DOHH2 (cell line): ENCODE measurements around the gene FOXP4.

Experiments
- H3F3A ChIP-seq: fragments of 200-600 bp; sonication (generic), shearing (Covaris generic); 2 replicates; pipeline ENCODE4 v1.6.0; 2016; ENCODE audit warnings: antibody characterized with exemption, mild to moderate bottlenecking; ENCODE audit not compliant: control insufficient read depth, insufficient read depth
- H3K27ac ChIP-seq: fragments of 200-600 bp; sonication (generic); 2 replicates; pipeline ENCODE4 v1.5.1; 2014; ENCODE audit warnings: low read depth, mild to moderate bottlenecking, low read length, moderate library complexity
- H3K27me3 ChIP-seq: fragments of 200-600 bp; sonication (generic); 2 replicates; pipeline ENCODE4 v1.6.1; 2014; ENCODE audit warnings: mild to moderate bottlenecking, low read length, mixed read lengths; ENCODE audit not compliant: control insufficient read depth
- H3K36me3 ChIP-seq: fragments of 200-600 bp; sonication (generic); 2 replicates; pipeline ENCODE4 v1.6.1; 2014; ENCODE audit warnings: mild to moderate bottlenecking, low read length, moderate library complexity, mixed read lengths; ENCODE audit not compliant: control insufficient read depth
- H3K4me1 ChIP-seq: fragments of 200-600 bp; sonication (generic); 2 replicates; pipeline ENCODE4 v1.6.1; 2014; ENCODE audit warnings: mild to moderate bottlenecking, low read length, mixed read lengths; ENCODE audit not compliant: control insufficient read depth
- H3K4me2 ChIP-seq: fragments of 200-600 bp; sonication (generic); 2 replicates; pipeline ENCODE4 v1.6.0; 2014; ENCODE audit warnings: mild to moderate bottlenecking, low read length, moderate library complexity
- H3K4me3 ChIP-seq: fragments of 200-600 bp; sonication (generic); 2 replicates; pipeline ENCODE4 v1.5.1; 2014; ENCODE audit warnings: mild to moderate bottlenecking, low read length, mixed read lengths
- H3K79me2 ChIP-seq: fragments of 200-600 bp; sonication (generic); 2 replicates; pipeline ENCODE4 v1.6.1; 2014; ENCODE audit warnings: mild to moderate bottlenecking, low read length, mixed read lengths; ENCODE audit not compliant: control insufficient read depth
- H3K9me2 ChIP-seq: fragments of 200-600 bp; sonication (generic); replicated peaks from 2 replicates; pipeline ENCODE4 v1.6.1; 2014; ENCODE audit warnings: mild to moderate bottlenecking, low read length, mixed read lengths; ENCODE audit not compliant: control insufficient read depth
- H3K9me3 ChIP-seq: fragments of 200-600 bp; sonication (generic); 2 replicates; pipeline ENCODE4 v1.6.1; 2014; ENCODE audit warnings: antibody characterized with exemption, low read length, mixed read lengths; ENCODE audit not compliant: control insufficient read depth, insufficient read depth
- H4K20me1 ChIP-seq: fragments of 200-600 bp; sonication (generic); 2 replicates; pipeline ENCODE4 v1.6.0; 2014; ENCODE audit warnings: low read depth, mild to moderate bottlenecking, antibody characterized with exemption, low read length, moderate library complexity; ENCODE audit not compliant: control insufficient read depth, insufficient read depth
- EZH2phosphoT487 ChIP-seq: fragments of 200-600 bp; sonication (generic); IDR thresholded peaks from 2 replicates; pipeline ENCODE4 v1.6.1; 2017; ENCODE audit warnings: borderline replicate concordance, mild to moderate bottlenecking, antibody characterized with exemption, low read length, moderate library complexity, mixed read lengths
- TF ChIP-seq, protein P1 (sequence below): fragments of 200-600 bp; sonication (generic); IDR thresholded peaks from one replicate; pipeline ENCODE4 v1.5.1; 2014; ENCODE audit warnings: antibody characterized with exemption, mild to moderate bottlenecking, low read depth, low read length; ENCODE audit not compliant: poor library complexity, severe bottlenecking

FOXP4 gene

DNA sequence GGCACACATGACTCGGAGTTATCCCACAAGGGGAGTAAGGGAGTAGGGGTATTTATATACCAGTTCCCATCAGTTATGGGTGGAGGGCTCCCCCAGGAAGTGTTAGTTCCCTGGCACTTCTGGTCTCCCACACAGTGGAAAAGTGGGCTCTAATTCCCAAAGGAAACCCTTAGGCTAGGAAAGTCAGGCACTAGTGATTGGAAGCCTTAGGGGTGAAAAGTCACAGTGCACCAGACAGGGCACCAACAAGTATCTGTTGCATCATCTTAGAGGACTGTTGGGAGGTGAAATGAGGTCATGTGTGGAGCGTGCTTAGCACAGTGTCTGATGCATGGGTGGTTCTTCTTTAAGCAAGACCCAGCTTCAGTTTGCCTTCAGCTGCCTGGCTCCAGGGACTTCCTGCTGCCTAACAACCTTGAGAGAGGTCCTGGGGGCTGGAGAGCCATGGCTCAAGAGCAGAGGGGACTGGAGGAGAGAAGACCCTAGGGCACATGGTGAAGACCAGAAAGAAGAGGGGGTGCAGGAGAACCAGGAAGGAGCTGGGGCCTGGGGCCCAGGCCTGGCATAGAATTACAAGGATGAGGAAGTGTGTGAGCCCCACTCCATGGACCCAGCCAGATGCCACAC, 7.5 kb upstream of the FOXP4 start:
- no peak overlapping the region for H3K27ac ChIP-seq
- H3K9me3 ChIP-seq, result no peaks in the 10 kb centered on the region
- no peaks in the 10 kb centered on the region for H3K36me3 ChIP-seq
- no peaks in the 10 kb centered on the region for H3K9me2 ChIP-seq
- 0 out of 2 replicates have a peak, but pooled peaks cover 2% of the 10 kb centered on the region for H3F3A ChIP-seq
- no peak overlapping the region for H3K4me3 ChIP-seq
- no peaks in the 10 kb centered on the region for H3K79me2 ChIP-seq
- H3K4me2 ChIP-seq, result peak overlapping the region; percentile 16; the same call in 1 of the 2 replicates
- TF ChIP-seq, protein P1, sequence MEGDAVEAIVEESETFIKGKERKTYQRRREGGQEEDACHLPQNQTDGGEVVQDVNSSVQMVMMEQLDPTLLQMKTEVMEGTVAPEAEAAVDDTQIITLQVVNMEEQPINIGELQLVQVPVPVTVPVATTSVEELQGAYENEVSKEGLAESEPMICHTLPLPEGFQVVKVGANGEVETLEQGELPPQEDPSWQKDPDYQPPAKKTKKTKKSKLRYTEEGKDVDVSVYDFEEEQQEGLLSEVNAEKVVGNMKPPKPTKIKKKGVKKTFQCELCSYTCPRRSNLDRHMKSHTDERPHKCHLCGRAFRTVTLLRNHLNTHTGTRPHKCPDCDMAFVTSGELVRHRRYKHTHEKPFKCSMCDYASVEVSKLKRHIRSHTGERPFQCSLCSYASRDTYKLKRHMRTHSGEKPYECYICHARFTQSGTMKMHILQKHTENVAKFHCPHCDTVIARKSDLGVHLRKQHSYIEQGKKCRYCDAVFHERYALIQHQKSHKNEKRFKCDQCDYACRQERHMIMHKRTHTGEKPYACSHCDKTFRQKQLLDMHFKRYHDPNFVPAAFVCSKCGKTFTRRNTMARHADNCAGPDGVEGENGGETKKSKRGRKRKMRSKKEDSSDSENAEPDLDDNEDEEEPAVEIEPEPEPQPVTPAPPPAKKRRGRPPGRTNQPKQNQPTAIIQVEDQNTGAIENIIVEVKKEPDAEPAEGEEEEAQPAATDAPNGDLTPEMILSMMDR, result no peak
- TF ChIP-seq EZH2phosphoT487, result no peak
- peaks cover 18% of the 10 kb centered on the region for H3K4me1 ChIP-seq
- no peaks in the 10 kb centered on the region for H4K20me1 ChIP-seq
- H3K27me3 ChIP-seq, result no peaks in the 10 kb centered on the region

DNA sequence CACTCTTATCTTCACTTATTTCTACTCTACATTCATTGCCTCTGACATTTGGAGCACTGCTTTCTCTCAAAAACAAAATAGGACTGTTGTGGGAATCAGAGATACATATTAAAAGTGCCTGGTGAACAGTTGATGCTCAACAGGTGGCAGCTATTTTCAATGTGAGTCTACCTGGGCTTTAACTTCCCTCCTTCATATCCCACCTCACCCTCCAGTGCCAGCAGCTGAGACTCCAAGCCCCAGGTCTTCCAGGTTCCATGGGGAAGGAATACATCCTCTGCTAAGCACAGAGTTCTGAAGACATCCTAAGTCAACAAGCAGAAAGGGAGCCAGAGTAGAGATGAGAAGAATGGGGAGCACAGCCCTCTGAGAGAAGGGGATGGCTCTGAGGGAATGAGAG, 7.0 kb upstream of the FOXP4 start:
- no peaks in the 10 kb centered on the region for H3K9me3 ChIP-seq
- no peaks in the 10 kb centered on the region for H3K27me3 ChIP-seq
- H3K4me3 ChIP-seq, result no peak overlapping the region
- H3K36me3 ChIP-seq, result no peaks in the 10 kb centered on the region
- no peaks in the 10 kb centered on the region for H4K20me1 ChIP-seq
- H3K9me2 ChIP-seq, result no peaks in the 10 kb centered on the region
- TF ChIP-seq EZH2phosphoT487, result no peak
- TF ChIP-seq, protein P1, result no peak
- H3K4me1 ChIP-seq, result peaks cover 18% of the 10 kb centered on the region
- H3K27ac ChIP-seq, result no peak overlapping the region
- no peak overlapping the region for H3K4me2 ChIP-seq
- 0 out of 2 replicates have a peak, but pooled peaks cover 2% of the 10 kb centered on the region for H3F3A ChIP-seq
- H3K79me2 ChIP-seq, result no peaks in the 10 kb centered on the region

DNA sequence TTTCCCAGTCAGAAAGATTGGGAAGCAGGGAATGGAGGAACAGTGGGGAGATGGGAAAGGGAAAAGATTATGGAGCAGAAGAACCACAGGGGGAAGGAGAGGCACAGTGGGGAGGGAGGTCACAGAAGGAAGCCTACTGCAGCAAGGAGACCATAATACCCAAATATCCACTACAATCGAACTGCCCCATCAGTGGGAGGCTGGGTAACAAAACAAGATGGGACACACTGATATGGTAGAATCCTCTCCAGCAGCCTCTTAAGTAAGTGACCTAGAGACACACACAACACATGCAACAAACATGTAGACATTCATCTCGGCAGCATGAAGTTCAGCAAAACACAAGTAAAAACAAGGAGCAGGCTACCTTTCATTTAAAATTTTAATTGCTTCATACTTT, 4.8 kb upstream of the FOXP4 start:
- 0 out of 2 replicates have a peak, but pooled peaks cover 2% of the 10 kb centered on the region for H3F3A ChIP-seq
- H3K4me2 ChIP-seq, result no peak overlapping the region
- peaks cover 30% of the 10 kb centered on the region for H3K4me1 ChIP-seq
- no peak for TF ChIP-seq EZH2phosphoT487
- TF ChIP-seq, protein P1, result no peak
- no peaks in the 10 kb centered on the region for H4K20me1 ChIP-seq
- H3K36me3 ChIP-seq, result no peaks in the 10 kb centered on the region
- no peak overlapping the region for H3K27ac ChIP-seq
- no peak overlapping the region for H3K4me3 ChIP-seq
- no peaks in the 10 kb centered on the region for H3K9me2 ChIP-seq
- peaks cover 11% of the 10 kb centered on the region for H3K79me2 ChIP-seq
- no peaks in the 10 kb centered on the region for H3K9me3 ChIP-seq
- H3K27me3 ChIP-seq, result no peaks in the 10 kb centered on the region
